Mesenteric fat pad (tissue), 1 donor: ENCODE results near the gene ARID5B. TPM values are rescaled to one million over a fixed set of nuclear protein-coding genes. Genes with fewer than 3 reads are reported as not detected.

Source experiments
- DNase-seq: peaks from one replicate; pipeline ENCODE4 v3.0.0-alpha.2; 2020; ENCODE audit warnings: low spot score
- total RNA-seq: library from RNA; stranded (reverse); fragmentation: NEBNext Ultra II Directional; extraction: Animal tissue kit (Norgen Biotek cat#: 25700); gene quantifications from one replicate; pipeline ENCODE4 v1.2.1, GENCODE V29; 2021
- donor health status: DM: yes; HTN: yes; CAD: no.

ARID5B gene
- total RNA-seq, 1 donor from 2014 or later: 126 TPM

GRCh38 chr10:62085821-62086220 is 184.3 kb downstream of the ARID5B start:
- DNase-seq: no peak

GRCh38 chr10:62087329-62087728 is 185.8 kb downstream of the ARID5B start:
- no peak for DNase-seq

GRCh38 chr10:62088786-62089185 is 187.3 kb downstream of the ARID5B start:
- DNase-seq: no peak

DNA sequence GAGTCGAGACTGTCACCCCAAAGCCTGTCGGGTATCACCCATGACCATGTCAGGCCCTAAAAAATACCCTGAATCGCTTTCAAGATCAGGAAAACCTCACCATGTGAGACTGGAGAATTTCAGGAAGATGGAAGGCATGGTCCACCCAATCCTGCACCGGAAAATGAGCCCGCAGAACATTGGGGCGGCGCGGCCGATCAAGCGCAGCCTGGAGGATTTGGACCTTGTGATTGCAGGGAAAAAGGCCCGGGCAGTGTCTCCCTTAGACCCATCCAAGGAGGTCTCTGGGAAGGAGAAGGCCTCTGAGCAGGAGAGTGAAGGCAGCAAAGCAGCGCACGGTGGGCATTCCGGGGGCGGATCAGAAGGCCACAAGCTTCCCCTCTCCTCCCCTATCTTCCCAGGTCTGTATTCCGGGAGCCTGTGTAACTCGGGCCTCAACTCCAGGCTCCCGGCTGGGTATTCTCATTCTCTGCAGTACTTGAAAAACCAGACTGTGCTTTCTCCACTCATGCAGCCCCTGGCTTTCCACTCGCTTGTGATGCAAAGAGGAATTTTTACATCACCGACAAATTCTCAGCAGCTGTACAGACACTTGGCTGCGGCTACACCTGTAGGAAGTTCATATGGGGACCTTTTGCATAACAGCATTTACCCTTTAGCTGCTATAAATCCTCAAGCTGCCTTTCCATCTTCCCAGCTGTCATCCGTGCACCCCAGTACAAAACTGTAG is 191.0 kb downstream of the ARID5B start:
- DNase-seq: no peak

DNA sequence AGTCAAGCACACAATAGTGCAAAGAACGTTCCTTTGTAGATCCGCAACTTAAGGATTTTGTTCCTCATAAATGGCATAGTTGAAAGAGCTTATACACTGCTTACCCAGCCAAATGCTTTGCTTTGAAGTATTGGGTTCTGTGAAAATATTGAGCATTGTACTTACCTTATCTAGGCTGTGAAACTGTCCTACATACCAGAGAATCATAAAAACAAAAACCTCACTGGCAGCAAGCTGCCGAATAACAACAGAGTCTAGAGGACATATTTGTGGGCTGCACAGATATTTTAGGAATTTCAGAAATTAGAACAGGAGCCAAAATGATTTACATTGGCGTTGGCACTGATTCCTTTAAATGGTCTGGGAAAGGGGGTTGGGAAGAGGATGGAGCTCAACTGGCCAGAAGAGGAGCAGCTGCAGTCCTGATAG is 192.4 kb downstream of the ARID5B start:
- DNase-seq: no peak

GRCh38 chr10:62095181-62096122 is 194.0 kb downstream of the ARID5B start:
- DNase-seq: no peak

DNA sequence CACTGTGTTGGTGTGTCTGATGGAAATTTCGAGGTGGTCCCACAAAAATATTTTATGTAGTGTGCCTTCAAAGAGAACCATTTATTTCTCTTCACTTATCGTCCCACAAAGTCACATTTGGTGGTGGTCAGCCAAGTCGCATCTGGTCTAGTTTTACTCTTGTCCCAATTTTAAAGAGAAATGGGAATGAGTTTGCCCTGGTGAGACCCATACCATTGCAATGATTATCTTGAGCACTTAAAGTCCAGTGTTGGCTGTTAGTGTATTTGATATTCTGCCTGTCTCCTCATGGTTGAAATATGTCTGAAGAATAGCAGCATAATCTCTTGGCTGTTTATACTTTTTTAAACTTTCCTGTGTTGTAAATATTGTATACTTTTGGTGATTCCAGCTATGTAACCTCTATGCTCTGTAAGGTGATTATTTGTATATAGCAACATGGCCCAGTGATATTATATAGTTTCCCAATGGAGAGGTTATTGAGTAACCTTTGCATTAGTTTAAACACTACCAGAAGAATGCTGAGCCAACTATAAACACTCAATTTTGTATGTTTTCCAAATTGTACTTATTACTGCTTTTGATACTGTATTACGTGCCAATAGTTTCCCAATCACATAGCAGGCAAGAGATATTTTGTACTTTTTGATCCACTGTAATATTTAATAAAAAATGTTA is 194.9 kb downstream of the ARID5B start:
- no peak for DNase-seq

DNA sequence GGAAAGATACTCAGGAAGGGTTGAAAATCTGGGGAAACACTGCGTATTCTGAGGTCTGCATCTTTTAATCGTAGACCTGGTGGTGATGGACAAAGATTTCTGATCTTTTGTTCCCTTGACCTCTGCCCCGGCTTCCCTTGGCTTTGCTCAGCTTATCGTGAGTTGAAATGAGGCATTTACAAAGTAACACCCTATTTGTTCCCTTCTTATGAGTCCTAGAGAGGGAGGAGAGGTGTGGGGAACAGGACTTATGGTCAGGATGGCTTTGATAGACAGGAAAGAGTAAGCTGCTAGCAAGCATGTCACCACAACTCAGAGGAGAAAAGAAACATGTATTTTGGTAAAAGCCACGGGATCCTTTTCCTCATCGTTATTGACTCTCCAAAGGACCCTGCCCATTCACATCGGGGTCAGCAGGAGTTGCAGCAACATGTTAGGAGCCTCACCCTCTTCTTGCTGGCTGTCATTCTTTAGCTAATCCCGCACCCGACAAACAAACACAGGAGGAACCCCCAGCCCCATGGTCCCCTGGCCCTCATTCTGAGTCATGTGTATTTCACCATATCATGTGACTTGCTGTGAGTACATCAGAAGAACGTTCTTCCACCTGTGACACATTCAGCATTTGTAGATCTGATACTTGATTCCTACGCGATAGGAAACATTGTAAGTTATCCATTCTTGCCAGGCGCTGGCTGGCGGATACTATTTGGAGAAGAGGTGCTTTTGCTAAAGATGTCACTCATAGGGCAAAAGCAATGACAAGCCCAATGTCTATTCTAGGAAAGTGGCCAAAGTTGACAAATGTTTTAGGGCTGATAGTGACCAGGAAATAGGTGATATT is 197.0 kb downstream of the ARID5B start:
- no peak for DNase-seq

DNA sequence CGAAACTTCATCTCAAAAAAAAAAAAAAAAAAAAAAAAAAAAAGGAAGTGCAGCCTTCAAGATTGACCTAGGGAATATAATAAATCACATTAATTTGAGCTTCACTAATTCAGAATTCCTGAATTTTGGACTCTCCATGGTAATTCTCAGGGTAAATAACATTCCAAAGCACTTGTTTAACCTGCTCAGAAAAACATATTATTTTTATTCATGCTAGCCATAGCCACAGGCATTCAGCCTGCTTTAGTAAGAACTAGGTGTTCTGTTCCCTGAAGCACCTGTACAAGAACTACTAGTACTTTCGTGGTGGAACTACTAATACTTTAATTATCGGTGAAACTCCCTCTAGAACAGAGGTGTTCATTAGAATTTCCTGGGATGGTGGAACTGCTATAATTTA is 197.8 kb downstream of the ARID5B start:
- DNase-seq: no peak

- no peak for DNase-seq
Observed at GRCh38 chr10:62103857-62104256, 202.4 kb downstream of the ARID5B start.

GRCh38 chr10:62106929-62107519 is 205.5 kb downstream of the ARID5B start:
- DNase-seq: no peak

- DNase-seq: no peak
Observed at GRCh38 chr10:62108759-62109586, 207.5 kb downstream of the ARID5B start.

GRCh38 chr10:62109587-62110293 is 208.2 kb downstream of the ARID5B start:
- no peak for DNase-seq

DNA sequence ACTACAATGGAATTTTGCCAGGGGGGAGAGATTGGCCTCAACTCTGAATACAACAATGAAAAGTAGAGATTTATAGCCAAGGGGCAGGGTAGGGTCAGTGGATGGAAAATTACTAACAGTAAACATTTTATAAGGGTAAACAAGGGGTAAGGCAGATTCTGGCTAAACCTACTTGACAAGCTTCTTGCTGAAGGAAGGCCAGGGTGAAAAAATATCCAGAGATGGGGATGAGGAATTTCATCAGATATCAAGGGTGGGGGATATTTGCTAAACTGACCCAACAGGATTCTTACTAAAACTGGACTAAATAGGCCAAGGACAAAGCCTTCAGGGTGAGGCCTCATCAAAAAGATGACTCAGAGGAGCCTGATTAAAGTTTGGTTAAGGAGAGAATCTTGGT is 210.8 kb downstream of the ARID5B start:
- DNase-seq: no peak

DNA sequence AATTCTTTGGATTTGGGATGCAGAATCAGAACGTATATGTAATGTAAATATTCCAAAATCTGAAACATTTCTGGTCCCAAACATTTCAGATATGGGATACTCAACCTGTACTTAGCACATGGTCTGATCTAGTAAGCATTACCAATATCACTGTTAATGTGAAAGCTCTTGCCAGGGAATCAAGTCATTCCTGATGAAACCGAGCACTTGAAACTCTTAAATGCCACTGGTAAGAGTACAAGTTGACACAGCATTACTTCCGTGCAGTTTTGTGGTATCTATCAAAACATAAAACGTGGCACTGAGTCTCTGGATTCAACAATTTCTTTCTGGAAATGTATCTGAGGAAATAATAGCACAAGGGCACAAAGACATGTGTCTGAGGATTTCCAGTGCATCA is 211.5 kb downstream of the ARID5B start:
- DNase-seq: no peak

DNA sequence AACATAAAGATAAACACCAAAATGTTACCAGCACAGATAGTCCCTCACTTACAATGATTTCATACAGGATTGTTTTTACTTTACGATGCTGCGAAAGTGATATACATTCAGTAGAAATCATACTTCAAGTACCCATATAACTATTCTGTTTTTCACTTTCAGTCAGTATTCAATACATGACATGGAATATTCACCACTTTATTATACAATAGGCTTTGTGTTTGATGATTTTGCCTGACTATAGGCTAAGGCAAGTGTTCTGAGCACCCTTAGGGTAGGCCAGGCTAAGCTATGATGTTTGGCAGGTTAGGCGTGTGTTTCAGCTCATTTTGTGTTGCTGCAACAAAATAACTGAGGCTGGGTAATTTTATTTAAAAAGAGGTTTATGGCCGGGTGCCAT is 212.2 kb downstream of the ARID5B start:
- no peak for DNase-seq

GRCh38 chr10:62115321-62115720 is 213.8 kb downstream of the ARID5B start:
- DNase-seq: no peak

- no peak for DNase-seq
Observed at GRCh38 chr10:62115842-62116241, 214.3 kb downstream of the ARID5B start.

DNA sequence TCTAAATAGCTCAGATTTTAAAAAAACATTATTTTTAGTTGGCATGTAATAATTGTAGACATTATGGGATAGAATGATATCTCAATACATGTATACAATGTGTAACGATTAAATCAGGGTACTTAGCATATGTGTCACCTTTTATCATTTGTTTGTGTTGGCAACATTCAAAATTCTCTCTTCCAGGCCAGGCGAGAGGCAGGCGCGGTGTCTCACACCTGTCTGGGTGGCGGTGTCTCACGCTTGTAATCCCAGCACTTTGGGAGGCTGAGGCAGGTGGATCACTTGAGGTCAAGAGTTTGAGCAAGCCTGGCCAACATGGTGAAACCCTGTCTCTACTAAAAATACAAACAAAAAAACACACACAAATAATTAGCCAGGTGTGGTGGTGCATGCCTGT is 215.4 kb downstream of the ARID5B start:
- DNase-seq: no peak
